ENCODE results near the gene NIPAL3.
"Not testable (repeated sequence)": the region's sequence is repeated elsewhere in the genome, so short reads cannot be mapped to it uniquely, and the experiment has no call there.

NIPAL3 gene

GRCh38 chr1:24463776-24464735, 48.5 kb downstream of the NIPAL3 start:
- no peak for DNase-seq

GRCh38 chr1:24465099-24465498, 49.5 kb downstream of the NIPAL3 start:
- no peak for DNase-seq

GRCh38 chr1:24465638-24466037, 50.0 kb downstream of the NIPAL3 start:
- no peak for DNase-seq

GRCh38 chr1:24468685-24469316, 53.2 kb downstream of the NIPAL3 start:
- no peak for DNase-seq

- DNase-seq, result no peak
These were observed 55.0 kb downstream of the NIPAL3 start for GRCh38 chr1:24470592-24470991.

GRCh38 chr1:24472527-24473251, 57.1 kb downstream of the NIPAL3 start:
- no peak for DNase-seq

- no peak for DNase-seq
These were observed 58.6 kb downstream of the NIPAL3 start for GRCh38 chr1:24474193-24474592.

GRCh38 chr1:24475700-24476099, 60.1 kb downstream of the NIPAL3 start:
- DNase-seq, result no peak

GRCh38 chr1:24476571-24476970, 61.0 kb downstream of the NIPAL3 start:
- no peak for DNase-seq

- no peak for DNase-seq
These were observed 61.7 kb downstream of the NIPAL3 start for GRCh38 chr1:24477309-24477708.

GRCh38 chr1:24481101-24481500, 65.5 kb downstream of the NIPAL3 start:
- no peak for DNase-seq

GRCh38 chr1:24481843-24482610, 66.4 kb downstream of the NIPAL3 start:
- no peak for DNase-seq

GRCh38 chr1:24483441-24483840, 67.8 kb downstream of the NIPAL3 start:
- DNase-seq, result no peak

- DNase-seq, result no peak
These were observed 68.6 kb downstream of the NIPAL3 start for GRCh38 chr1:24484199-24484598.

GRCh38 chr1:24486331-24487065, 70.9 kb downstream of the NIPAL3 start:
- DNase-seq, result no peak

GRCh38 chr1:24487455-24487854, 71.9 kb downstream of the NIPAL3 start:
- DNase-seq, result no peak

GRCh38 chr1:24488159-24488558, 72.6 kb downstream of the NIPAL3 start:
- DNase-seq, result not testable (repeated sequence)

- DNase-seq, result no peak
These were observed 74.1 kb downstream of the NIPAL3 start for GRCh38 chr1:24489674-24490073.

- DNase-seq, result no peak
These were observed 74.6 kb downstream of the NIPAL3 start for GRCh38 chr1:24490101-24490781.

GRCh38 chr1:24491577-24492360, 76.2 kb downstream of the NIPAL3 start:
- no peak for DNase-seq

GRCh38 chr1:24492935-24493334, 77.3 kb downstream of the NIPAL3 start:
- DNase-seq, result not testable (repeated sequence)
